Keratinocyte (primary cell): ENCODE results near the gene PI4KA.

Experiments used
- EZH2 ChIP-seq: IDR thresholded peaks from one replicate; pipeline ENCODE4 v1.6.1; 2012; ENCODE audit warnings: inconsistent platforms, mild to moderate bottlenecking, low read length, moderate library complexity
- TF ChIP-seq, protein P1 (sequence below), 3 experiments: IDR thresholded peaks in 1 of 3; conservative IDR thresholded peaks in 1 of 3; optimal IDR thresholded peaks in 1 of 3; 2 replicates in 2 of 3; 3 replicates in 1 of 3; pipeline versions ENCODE3 to v1.5.1; 2011; ENCODE audit warnings: low read length in 3 of 3, mild to moderate bottlenecking in 3 of 3, moderate library complexity in 2 of 3, control low read depth in 1 of 3, inconsistent platforms in 1 of 3; ENCODE audit not compliant: insufficient read depth in 2 of 3; ENCODE audit errors: extremely low read depth in 1 of 3

DNA sequence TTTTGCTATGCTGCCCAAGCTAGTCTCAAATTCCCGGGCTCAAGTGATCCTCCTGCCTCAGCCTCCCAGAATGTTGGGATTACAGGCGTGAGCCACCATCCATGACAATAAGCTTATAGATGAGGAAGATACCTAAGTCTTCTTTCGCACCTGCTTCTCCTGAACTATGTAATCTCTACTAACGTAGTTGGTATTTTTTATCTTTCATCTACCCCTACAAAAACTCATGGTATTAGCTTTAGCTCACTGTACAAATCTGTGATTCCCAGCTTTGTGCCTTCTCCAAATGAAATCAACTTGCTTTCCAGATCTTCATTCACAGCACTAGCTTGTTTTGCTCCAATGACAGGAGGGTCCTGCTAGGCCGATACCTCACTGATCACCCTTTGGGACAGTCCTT, 36.4 kb downstream of the PI4KA start:
- TF ChIP-seq, protein P1, sequence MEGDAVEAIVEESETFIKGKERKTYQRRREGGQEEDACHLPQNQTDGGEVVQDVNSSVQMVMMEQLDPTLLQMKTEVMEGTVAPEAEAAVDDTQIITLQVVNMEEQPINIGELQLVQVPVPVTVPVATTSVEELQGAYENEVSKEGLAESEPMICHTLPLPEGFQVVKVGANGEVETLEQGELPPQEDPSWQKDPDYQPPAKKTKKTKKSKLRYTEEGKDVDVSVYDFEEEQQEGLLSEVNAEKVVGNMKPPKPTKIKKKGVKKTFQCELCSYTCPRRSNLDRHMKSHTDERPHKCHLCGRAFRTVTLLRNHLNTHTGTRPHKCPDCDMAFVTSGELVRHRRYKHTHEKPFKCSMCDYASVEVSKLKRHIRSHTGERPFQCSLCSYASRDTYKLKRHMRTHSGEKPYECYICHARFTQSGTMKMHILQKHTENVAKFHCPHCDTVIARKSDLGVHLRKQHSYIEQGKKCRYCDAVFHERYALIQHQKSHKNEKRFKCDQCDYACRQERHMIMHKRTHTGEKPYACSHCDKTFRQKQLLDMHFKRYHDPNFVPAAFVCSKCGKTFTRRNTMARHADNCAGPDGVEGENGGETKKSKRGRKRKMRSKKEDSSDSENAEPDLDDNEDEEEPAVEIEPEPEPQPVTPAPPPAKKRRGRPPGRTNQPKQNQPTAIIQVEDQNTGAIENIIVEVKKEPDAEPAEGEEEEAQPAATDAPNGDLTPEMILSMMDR (optimal IDR thresholded peaks at IDR 0.05 in 1 of 3, IDR thresholded peaks at IDR 0.05 in 1 of 3, conservative IDR thresholded peaks at IDR 0.05 in 1 of 3; ENCODE audit: extremely low read depth in 1 of 3, insufficient read depth in 2 of 3, low read length in 3 of 3) = no peak
- TF ChIP-seq EZH2 = no peak
